ENCODE measurements around the gene EIF4EBP2. TPM values are rescaled to one million over a fixed set of nuclear protein-coding genes. Genes with fewer than 3 reads are reported as not detected.

Gene EIF4EBP2
- total RNA-seq, 1 donor from 2014 or later = 122 TPM

- Histone ChIP-seq H3K4me1 (peaks cover 12% of the 10 kb centered on the region), H3K4me3 (no peak overlapping the region), H3K9me3 (ENCODE audit: low read depth) (no peaks in the 10 kb centered on the region), H4K20me1 (ENCODE audit: low read depth) (peaks cover 59% of the 10 kb centered on the region), H3K9ac (no peak overlapping the region), H3K27ac (no peak overlapping the region), H3K36me3 (no peaks in the 10 kb centered on the region), H2AFZ (replicated peaks) (no peak overlapping the region), H3K27me3 (peaks cover 34% of the 10 kb centered on the region), H3K4me2 (no peak overlapping the region), H3K79me2 (ENCODE audit: low read depth) (no peaks in the 10 kb centered on the region), H3F3A (ENCODE audit: low read depth) (peaks cover 9% of the 10 kb centered on the region)
- DNase-seq (ENCODE audit: low spot score) = no peak
- H3K9me3 Mint-ChIP-seq = no peaks in the 10 kb centered on the region
- peaks cover 8% of the 10 kb centered on the region for H3K4me1 Mint-ChIP-seq
- no peak overlapping the region for H3K27ac Mint-ChIP-seq
- peak overlapping the region; percentile 35 for H3K4me3 Mint-ChIP-seq
- peaks cover 9% of the 10 kb centered on the region for H3K36me3 Mint-ChIP-seq
- TF ChIP-seq EZH2phosphoT487 (IDR thresholded peaks at IDR 0.05) (no peak), EZH2 (IDR thresholded peaks at IDR 0.05) (no peak), CTCF (IDR thresholded peaks at IDR 0.05) (no peak)
- peaks cover 17% of the 10 kb centered on the region for H3K27me3 Mint-ChIP-seq (ENCODE audit: insufficient read depth, low read depth)
Observed at GRCh38 chr10:70435241-70436085, 31.5 kb downstream of the EIF4EBP2 start.

GRCh38 chr10:70437721-70438120 is 33.8 kb downstream of the EIF4EBP2 start:
- H3K9ac ChIP-seq = no peak overlapping the region
- H3K27me3 Mint-ChIP-seq (ENCODE audit: insufficient read depth, low read depth) = peaks cover 35% of the 10 kb centered on the region
- no peaks in the 10 kb centered on the region for H3K9me3 ChIP-seq (ENCODE audit: low read depth)
- no peaks in the 10 kb centered on the region for H3K79me2 ChIP-seq (ENCODE audit: low read depth)
- peaks cover 56% of the 10 kb centered on the region for H3K27me3 ChIP-seq
- H3K4me1 ChIP-seq = peaks cover 12% of the 10 kb centered on the region
- no peak overlapping the region for H3K4me3 Mint-ChIP-seq
- H2AFZ ChIP-seq (replicated peaks) = no peak overlapping the region
- no peak overlapping the region for H3K4me3 ChIP-seq
- H4K20me1 ChIP-seq (ENCODE audit: low read depth) = peaks cover 61% of the 10 kb centered on the region
- peaks cover 7% of the 10 kb centered on the region for H3K36me3 Mint-ChIP-seq
- no peak overlapping the region for H3K4me2 ChIP-seq
- no peak overlapping the region for H3K27ac Mint-ChIP-seq
- peaks cover 13% of the 10 kb centered on the region for H3K4me1 Mint-ChIP-seq
- no peaks in the 10 kb centered on the region for H3K9me3 Mint-ChIP-seq
- no peak overlapping the region for H3K27ac ChIP-seq
- H3K36me3 ChIP-seq = no peaks in the 10 kb centered on the region
- TF ChIP-seq EZH2 (IDR thresholded peaks at IDR 0.05) (no peak), EZH2phosphoT487 (IDR thresholded peaks at IDR 0.05) (no peak), CTCF (IDR thresholded peaks at IDR 0.05) (no peak)
- no peak for DNase-seq (ENCODE audit: low spot score)
- peaks cover 15% of the 10 kb centered on the region for H3F3A ChIP-seq (ENCODE audit: low read depth)

DNA sequence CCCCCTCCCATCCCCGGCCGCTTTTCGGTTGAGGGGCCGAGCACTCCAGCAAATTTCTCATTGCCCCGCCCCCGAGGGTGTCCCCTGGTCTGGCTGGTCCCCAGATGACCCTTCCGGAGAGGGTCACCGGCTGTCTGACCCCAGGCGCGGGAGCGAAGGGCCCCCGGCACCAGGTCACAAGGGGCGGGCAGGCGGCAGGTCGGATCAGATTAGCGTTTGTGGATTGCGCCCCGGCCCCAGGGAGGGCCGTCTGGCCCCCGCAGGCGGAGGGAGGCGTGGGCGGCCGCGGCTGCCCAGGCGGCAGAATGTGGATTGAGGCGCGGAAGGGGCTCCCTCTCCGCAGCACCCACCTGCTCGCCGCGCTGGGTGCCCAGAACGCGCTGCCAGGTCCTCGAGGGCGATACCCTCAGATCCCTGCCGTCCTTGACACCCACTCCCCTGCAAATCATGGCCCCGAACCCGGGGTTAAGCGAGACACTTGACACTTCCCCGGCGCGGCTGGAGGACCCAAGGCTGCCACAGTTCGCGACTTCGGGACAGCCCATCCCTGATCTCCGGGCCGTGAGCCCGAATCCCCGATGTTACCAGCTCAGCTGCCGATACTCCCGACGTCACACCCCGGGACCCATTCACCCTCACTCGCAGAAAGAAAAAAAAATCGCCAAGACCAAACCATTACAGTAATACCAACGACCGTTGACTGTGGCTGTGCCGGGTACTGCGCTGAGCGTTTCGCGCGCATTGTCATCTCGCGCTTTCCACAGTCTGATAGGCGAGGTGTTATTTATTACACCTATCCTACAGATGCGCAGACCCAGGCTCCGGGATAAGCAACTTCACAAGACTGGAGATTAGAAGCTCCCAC is 36.6 kb downstream of the EIF4EBP2 start:
- Mint-ChIP-seq H3K27ac (no peak overlapping the region), H3K4me3 (peak overlapping the region; percentile 69), H3K36me3 (peaks cover 5% of the 10 kb centered on the region), H3K9me3 (no peaks in the 10 kb centered on the region), H3K27me3 (ENCODE audit: insufficient read depth, low read depth) (peaks cover 43% of the 10 kb centered on the region), H3K4me1 (peaks cover 13% of the 10 kb centered on the region)
- peak overlapping the region; percentile 37 for H3K4me3 ChIP-seq
- peaks cover 12% of the 10 kb centered on the region for H3K4me1 ChIP-seq
- no peaks in the 10 kb centered on the region for H3K9me3 ChIP-seq (ENCODE audit: low read depth)
- H3K27ac ChIP-seq = no peak overlapping the region
- H2AFZ ChIP-seq (replicated peaks) = no peak overlapping the region
- H4K20me1 ChIP-seq (ENCODE audit: low read depth) = peaks cover 41% of the 10 kb centered on the region
- H3K27me3 ChIP-seq = peaks cover 80% of the 10 kb centered on the region
- H3F3A ChIP-seq (ENCODE audit: low read depth) = peaks cover 16% of the 10 kb centered on the region
- no peaks in the 10 kb centered on the region for H3K36me3 ChIP-seq
- H3K4me2 ChIP-seq = peak overlapping the region; percentile 68
- H3K79me2 ChIP-seq (ENCODE audit: low read depth) = no peaks in the 10 kb centered on the region
- TF ChIP-seq CTCF (IDR thresholded peaks at IDR 0.05) (no peak), EZH2 (IDR thresholded peaks at IDR 0.05) (peak; percentile 89)
- DNase-seq (ENCODE audit: low spot score) = peak; percentile 61
- no peak overlapping the region for H3K9ac ChIP-seq
